OCI-LY7 (cell line): ENCODE measurements around the gene DSG3. TPM values are rescaled to one million over a fixed set of nuclear protein-coding genes. Genes with fewer than 3 reads are reported as not detected.

ENCODE experiments used
- BruUV-seq: library from RNA; stranded (reverse); fragments of 400-500 nt; replicated peaks from 2 replicates; lab custom pipeline; 2021; lab: Mats Ljungman, UMichigan
- CTCF ChIA-PET: fragments of 300-600 bp; sonication (Branson Sonifier 250); formaldehyde crosslinking; loops from one replicate; lab custom pipeline; 2022; ENCODE audit warnings: antibody characterized with exemption; ENCODE audit not compliant: unreplicated experiment; lab: Charles Lee
- POLR2A ChIA-PET: fragments of 300-600 bp; sonication (Branson Sonifier 250); formaldehyde crosslinking; loops from one replicate; lab custom pipeline; 2022; ENCODE audit warnings: antibody characterized with exemption; lab: Charles Lee
- DNase-seq: peaks from one replicate; pipeline ENCODE4 v3.0.0-alpha.2; 2015; ENCODE audit warnings: low spot score
- H2AFZ ChIP-seq: fragments of 200-600 bp; sonication (generic), shearing (Covaris generic); 2 replicates; pipeline ENCODE4 v1.6.1; 2014; ENCODE audit warnings: mild to moderate bottlenecking, antibody characterized with exemption, low read length, moderate library complexity
- H3K27ac ChIP-seq: fragments of 200-600 bp; sonication (generic); 2 replicates; pipeline ENCODE4 v1.5.1; 2014; ENCODE audit warnings: mixed run types, low read depth, mild to moderate bottlenecking, moderate library complexity, low read length, inconsistent platforms; ENCODE audit not compliant: poor library complexity, severe bottlenecking
- H3K36me3 ChIP-seq: fragments of 200-600 bp; sonication (generic); 2 replicates; pipeline ENCODE4 v1.6.1; 2014; ENCODE audit warnings: mild to moderate bottlenecking, antibody characterized with exemption, low read length, moderate library complexity, mixed read lengths; ENCODE audit not compliant: insufficient read depth
- H3K4me1 ChIP-seq: fragments of 200-600 bp; sonication (generic); 2 replicates; pipeline ENCODE4 v1.5.1; 2014; ENCODE audit warnings: mild to moderate bottlenecking, low read length; ENCODE audit not compliant: insufficient read depth, poor library complexity, severe bottlenecking
- H3K4me2 ChIP-seq: fragments of 200-600 bp; sonication (generic); 2 replicates; pipeline ENCODE4 v1.6.1; 2014; ENCODE audit warnings: mild to moderate bottlenecking, low read length
- H3K4me3 ChIP-seq: fragments of 200-600 bp; sonication (generic); 2 replicates; pipeline ENCODE4 v1.5.1; 2014; ENCODE audit warnings: mild to moderate bottlenecking, low read depth, low read length; ENCODE audit not compliant: poor library complexity, severe bottlenecking
- H3K79me2 ChIP-seq: fragments of 200-600 bp; sonication (generic); 2 replicates; pipeline ENCODE4 v1.6.1; 2016; ENCODE audit warnings: low read depth, mild to moderate bottlenecking, low read length, moderate library complexity, mixed read lengths; ENCODE audit not compliant: insufficient read depth
- H3K9me2 ChIP-seq: fragments of 200-600 bp; sonication (generic); 2 replicates; pipeline ENCODE4 v1.6.1; 2016; ENCODE audit warnings: mild to moderate bottlenecking, low read length, mixed read lengths; ENCODE audit not compliant: insufficient read depth
- H3K9me3 ChIP-seq: fragments of 200-600 bp; sonication (generic); 2 replicates; pipeline ENCODE4 v1.6.1; 2014; ENCODE audit warnings: mild to moderate bottlenecking, mixed run types, low read length, mixed read lengths
- H4K20me1 ChIP-seq: fragments of 200-600 bp; sonication (generic); 2 replicates; pipeline ENCODE4 v1.6.1; 2014; ENCODE audit warnings: mild to moderate bottlenecking, antibody characterized with exemption, low read length, moderate library complexity, mixed read lengths; ENCODE audit not compliant: insufficient read depth
- EZH2phosphoT487 ChIP-seq: fragments of 200-600 bp; sonication (generic); IDR thresholded peaks from 2 replicates; pipeline ENCODE4 v1.6.1; 2018; ENCODE audit warnings: low read depth, borderline replicate concordance, mild to moderate bottlenecking, mixed run types, antibody characterized with exemption, low read length, moderate library complexity, mixed read lengths
- intact Hi-C: fragments of 100-400 bp; cut with micrococcal nuclease; formaldehyde crosslinking; loops from one replicate; pipeline ENCODE4 v1.10.0; 2022; ENCODE audit not compliant: unreplicated experiment
- total RNA-seq, 2 experiments: library from RNA; depleted of rRNA in 1 of 2; stranded (reverse); fragments of >200 nt in 1 of 2; shearing (Covaris generic) in 1 of 2; gene quantifications; 2 replicates each; pipeline ENCODE4 v1.2.3, GENCODE V29; 2014 to 2022
- TF ChIP-seq, protein P1 (sequence below): fragments of 200-600 bp; sonication (generic); conservative IDR thresholded peaks from 2 replicates; pipeline ENCODE4 v1.5.1; 2014; ENCODE audit warnings: mild to moderate bottlenecking, antibody characterized with exemption, low read length, moderate library complexity, mixed read lengths

Gene DSG3
- total RNA-seq, 2 experiments from 2014 or later = not detected

GRCh38 chr18:31526374-31526773 lies 78.8 kb downstream of the DSG3 start:
- Histone ChIP-seq H3K4me1 (no peaks in the 10 kb centered on the region), H3K9me3 (no peaks in the 10 kb centered on the region), H3K27ac (no peak overlapping the region), H3K4me3 (no peak overlapping the region), H3K79me2 (no peaks in the 10 kb centered on the region), H3K4me2 (no peak overlapping the region), H4K20me1 (no peaks in the 10 kb centered on the region), H3K9me2 (no peaks in the 10 kb centered on the region), H3K36me3 (no peaks in the 10 kb centered on the region), H2AFZ (no peak overlapping the region)
- ChIA-PET POLR2A (interaction anchor here (0.7 kb wide), 1 partner anchor 34 kb away, joined by 3 read pairs; no protein-coding TSS in a partner anchor), CTCF (no interaction called here)
- TF ChIP-seq, protein P1, sequence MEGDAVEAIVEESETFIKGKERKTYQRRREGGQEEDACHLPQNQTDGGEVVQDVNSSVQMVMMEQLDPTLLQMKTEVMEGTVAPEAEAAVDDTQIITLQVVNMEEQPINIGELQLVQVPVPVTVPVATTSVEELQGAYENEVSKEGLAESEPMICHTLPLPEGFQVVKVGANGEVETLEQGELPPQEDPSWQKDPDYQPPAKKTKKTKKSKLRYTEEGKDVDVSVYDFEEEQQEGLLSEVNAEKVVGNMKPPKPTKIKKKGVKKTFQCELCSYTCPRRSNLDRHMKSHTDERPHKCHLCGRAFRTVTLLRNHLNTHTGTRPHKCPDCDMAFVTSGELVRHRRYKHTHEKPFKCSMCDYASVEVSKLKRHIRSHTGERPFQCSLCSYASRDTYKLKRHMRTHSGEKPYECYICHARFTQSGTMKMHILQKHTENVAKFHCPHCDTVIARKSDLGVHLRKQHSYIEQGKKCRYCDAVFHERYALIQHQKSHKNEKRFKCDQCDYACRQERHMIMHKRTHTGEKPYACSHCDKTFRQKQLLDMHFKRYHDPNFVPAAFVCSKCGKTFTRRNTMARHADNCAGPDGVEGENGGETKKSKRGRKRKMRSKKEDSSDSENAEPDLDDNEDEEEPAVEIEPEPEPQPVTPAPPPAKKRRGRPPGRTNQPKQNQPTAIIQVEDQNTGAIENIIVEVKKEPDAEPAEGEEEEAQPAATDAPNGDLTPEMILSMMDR = no peak
- TF ChIP-seq EZH2phosphoT487 = no peak
- intact Hi-C loops = no loop called here
- BruUV-seq = no TSS peak
- no peak for DNase-seq

Other genes with a start within 250 kb of the DSG3 start
- not detected in 2 replicates for gene DSG1, start 129.6 kb upstream of the DSG3 start, total RNA-seq (2014; rRNA removed; shearing (Covaris generic))
- gene DSG1, start 129.6 kb upstream of the DSG3 start, total RNA-seq (2022) = not detected in 2 replicates
- not detected in 2 replicates for gene DSG4, start 71.0 kb upstream of the DSG3 start, total RNA-seq (2014; rRNA removed; shearing (Covaris generic))
- gene DSG4, start 71.0 kb upstream of the DSG3 start, total RNA-seq (2022) = not detected in 2 replicates
- not detected in 2 replicates for gene DSG2, start 50.4 kb downstream of the DSG3 start, total RNA-seq (2014; rRNA removed; shearing (Covaris generic))
- gene DSG2, start 50.4 kb downstream of the DSG3 start, total RNA-seq (2022) = not detected in 2 replicates
- gene TTR, start 144.1 kb downstream of the DSG3 start, total RNA-seq (2014; rRNA removed; shearing (Covaris generic)) = not detected in 2 replicates
- gene TTR, start 144.1 kb downstream of the DSG3 start, total RNA-seq (2022) = not detected in 2 replicates
- gene B4GALT6, start 236.8 kb downstream of the DSG3 start, total RNA-seq (2014; rRNA removed; shearing (Covaris generic)) = 5.5 and 7.2 TPM in 2 replicates
- 16.4 and 22.8 TPM in 2 replicates for gene B4GALT6, start 236.8 kb downstream of the DSG3 start, total RNA-seq (2022)